ENCODE data around the gene NBAS.
"Not testable (repeated sequence)": the region's sequence is repeated elsewhere in the genome, so short reads cannot be mapped to it uniquely, and the experiment has no call there.

NBAS gene

DNA sequence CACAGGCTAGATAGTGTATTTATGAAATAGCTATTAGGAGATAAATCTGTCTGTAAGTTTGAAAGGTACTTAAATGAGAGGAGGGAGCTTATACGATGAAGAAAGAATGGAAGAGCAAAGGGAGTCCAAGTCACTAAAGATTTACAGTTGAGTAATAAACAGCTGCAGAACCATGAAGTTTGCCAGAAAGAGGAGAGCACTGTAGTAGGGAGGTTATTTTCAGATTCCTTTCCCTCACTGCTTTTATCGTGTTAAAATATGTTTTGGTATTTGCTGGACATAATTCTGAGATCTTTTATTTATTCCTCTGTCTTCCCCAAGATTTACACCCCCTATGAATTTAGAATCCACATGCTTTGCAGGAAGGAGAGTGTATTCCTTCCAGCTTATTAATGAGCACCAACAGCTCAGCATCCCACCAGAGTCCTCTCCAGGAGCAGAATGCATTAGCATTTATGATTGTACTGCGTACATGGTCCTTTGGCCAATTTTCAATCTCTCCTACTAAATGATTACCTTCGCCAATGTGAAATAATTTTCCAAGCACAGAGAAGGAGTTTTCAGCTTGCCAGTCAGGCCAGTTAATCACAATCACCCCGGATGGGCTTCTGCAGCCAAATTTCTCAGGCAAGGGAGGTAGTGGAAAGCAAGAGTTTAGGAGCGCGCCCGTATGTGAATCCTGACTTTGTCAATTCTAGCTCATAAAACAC is 297.0 kb downstream of the NBAS start:
- peak in 1 of 2 experiments; percentile 13 for DNase-seq (ENCODE audit: low read depth in 2 of 2)

GRCh38 chr2:15262792-15263191 is 298.3 kb downstream of the NBAS start:
- no peak for DNase-seq (ENCODE audit: low read depth in 2 of 2)

- DNase-seq (ENCODE audit: low read depth in 2 of 2) = no peak
Observed at GRCh38 chr2:15260835-15261234, 300.3 kb downstream of the NBAS start.

DNA sequence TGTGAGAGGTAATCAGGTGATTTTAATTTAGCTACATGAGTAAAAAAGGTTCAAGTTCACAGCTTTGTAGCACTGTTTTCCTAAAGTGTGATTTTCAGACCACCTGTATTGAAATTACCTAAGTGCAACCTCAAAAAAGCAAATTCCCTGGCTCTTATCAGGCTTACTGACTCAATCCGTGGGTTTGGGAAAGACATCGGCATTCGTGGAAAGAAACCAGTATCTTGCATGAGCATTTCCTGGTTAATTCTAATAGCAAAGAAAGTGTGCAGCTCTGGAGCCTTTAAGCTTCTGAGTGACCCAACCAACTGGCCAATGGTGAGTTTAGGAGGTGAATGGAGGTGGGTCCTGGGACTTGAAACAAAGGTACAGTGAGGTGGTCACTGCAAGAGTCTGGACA is 300.9 kb downstream of the NBAS start:
- no peak for DNase-seq (ENCODE audit: low read depth in 2 of 2)

DNA sequence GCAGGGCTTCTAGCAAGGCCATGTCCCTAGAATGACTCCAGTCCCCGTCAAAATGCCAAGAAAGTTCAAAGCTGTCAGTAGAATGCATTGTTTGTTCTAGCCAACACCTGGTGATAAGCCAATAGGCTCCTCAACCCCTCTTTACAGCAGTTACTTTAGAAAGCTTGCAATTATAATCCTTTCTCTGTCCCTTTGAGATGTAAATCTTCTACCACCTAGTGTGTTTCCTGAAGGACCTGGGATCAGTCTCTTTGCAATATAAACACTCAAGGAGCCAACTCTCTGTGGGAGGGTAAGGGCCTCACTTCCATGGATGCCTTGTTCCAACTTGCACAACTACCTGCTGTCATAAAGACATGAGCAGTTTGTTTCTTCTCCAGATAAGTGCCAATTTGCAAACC is 301.8 kb downstream of the NBAS start:
- DNase-seq (ENCODE audit: low read depth in 2 of 2) = no peak

DNA sequence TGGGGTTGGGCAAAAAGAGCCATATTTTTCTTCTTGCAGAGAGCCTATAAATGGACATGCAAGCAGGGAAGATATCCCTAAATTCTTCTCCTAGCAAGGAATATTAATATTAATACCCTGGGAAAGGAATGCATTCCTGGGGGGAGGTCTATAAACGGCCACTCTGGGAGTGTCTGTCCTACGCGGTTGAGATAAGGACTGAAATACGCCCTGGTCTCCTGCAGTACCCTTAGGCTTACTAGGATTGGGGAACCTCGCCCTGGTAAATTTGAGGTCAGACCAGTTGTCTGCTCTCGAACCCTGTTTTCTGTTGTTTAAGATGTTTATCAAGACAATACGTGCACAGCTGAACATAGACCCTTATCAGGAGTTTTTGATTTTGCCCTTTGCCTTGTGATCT is 302.7 kb downstream of the NBAS start:
- not testable (repeated sequence) for DNase-seq (ENCODE audit: low read depth in 2 of 2)

DNA sequence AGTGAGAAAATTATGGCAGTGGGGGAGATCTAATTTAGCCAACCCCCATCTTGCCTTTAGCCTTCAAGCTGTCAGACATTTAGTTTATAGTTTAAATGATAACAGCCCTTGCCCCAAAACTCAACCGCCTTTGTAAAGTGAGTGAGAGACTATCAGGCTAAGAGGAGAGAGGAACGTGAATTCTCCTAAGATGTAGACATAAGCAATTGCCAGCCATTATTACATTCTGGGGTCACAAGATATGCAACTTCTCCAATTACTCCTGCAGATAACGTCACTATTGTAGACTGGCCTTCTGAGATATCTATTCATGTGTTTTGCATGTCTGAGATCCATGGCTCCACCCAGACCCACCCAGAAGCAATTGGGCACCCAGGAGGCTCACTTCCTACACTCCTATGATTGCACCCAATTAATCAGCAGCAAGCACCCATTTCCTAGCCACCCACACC is 307.3 kb downstream of the NBAS start:
- no peak for DNase-seq (ENCODE audit: low read depth in 2 of 2)

- no peak for DNase-seq (ENCODE audit: low read depth in 2 of 2)
Observed at GRCh38 chr2:15253247-15253646, 307.9 kb downstream of the NBAS start.

DNA sequence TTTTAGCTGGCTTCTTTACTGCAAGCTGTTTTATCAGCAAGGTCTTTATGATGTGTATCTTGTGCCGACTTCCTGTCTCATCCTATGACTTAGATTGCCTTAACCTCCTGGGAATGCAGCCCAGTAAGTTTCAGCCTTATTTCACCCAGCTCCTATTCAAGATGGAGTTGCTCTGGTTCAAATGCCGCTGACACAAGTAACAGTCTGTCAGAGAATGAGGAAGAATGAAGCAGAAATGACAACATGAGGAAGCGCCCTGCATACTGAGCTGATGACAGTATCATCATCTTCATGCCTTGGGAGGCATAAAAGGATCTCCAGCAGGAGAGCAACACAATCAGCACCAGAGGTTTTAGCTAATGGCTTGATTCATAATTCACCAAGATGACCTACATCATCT is 309.4 kb downstream of the NBAS start:
- no peak for DNase-seq (ENCODE audit: low read depth in 2 of 2)

DNA sequence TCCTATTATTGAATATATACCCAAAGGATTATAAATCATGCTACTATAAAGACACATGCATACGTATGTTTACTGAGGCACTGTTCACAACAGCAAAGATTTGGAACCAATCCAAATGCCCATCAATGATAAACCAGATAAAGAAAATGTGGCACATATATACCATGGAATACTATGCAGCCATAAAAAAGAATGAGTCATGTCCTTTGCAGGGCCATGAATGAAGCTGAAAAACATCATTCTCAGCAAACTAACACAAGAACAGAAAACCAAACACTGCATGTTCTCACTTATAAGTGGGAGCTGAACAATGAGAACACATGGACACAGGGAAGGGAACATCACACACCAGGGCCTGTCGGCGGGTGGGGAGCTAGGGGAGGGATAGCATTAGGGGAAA is 310.2 kb downstream of the NBAS start:
- not testable (repeated sequence) for DNase-seq (ENCODE audit: low read depth in 2 of 2)

DNA sequence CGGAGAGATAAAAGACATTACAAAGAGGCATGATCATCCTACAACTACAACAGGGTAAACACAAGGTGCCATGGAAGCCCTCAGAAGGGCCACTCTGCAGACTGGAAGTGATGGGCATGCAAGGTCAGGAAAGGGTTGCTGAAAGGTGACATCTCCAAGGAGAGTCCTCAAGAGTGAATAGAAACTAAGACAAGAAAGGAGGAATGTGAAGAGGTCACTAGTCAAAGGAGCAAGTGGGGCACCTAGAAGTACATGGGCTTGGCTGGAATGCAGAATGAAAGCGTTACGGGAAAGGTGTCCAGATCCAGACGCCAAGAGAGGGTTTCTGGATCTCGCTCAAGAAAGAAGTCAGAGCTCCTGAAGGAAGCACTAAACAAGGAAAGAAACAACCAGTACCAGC is 314.3 kb downstream of the NBAS start:
- DNase-seq (ENCODE audit: low read depth in 2 of 2) = no peak

GRCh38 chr2:15243762-15244161 is 317.4 kb downstream of the NBAS start:
- no peak for DNase-seq (ENCODE audit: low read depth in 2 of 2)

- no peak for DNase-seq (ENCODE audit: low read depth in 2 of 2)
Observed at GRCh38 chr2:15242936-15243461, 318.1 kb downstream of the NBAS start.

DNA sequence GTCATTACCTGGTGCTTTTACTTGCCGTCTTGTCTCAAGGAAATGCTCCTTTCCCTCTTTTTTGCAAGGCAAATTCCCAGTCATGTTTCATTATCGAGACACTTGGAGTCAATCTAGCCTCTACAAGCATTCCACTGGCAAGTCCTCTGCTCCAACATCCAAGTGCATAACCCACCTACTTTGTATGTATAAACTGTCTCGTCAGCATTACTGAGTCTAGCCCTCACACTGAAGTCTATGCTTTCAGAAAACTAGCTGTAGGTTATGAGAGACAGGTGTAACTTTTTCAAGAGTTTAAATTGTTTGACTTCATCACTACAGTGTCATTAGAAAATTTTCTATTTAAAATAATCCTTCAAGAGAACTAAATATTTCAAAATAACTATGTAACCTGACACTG is 319.2 kb downstream of the NBAS start:
- DNase-seq (ENCODE audit: low read depth in 2 of 2) = no peak

DNA sequence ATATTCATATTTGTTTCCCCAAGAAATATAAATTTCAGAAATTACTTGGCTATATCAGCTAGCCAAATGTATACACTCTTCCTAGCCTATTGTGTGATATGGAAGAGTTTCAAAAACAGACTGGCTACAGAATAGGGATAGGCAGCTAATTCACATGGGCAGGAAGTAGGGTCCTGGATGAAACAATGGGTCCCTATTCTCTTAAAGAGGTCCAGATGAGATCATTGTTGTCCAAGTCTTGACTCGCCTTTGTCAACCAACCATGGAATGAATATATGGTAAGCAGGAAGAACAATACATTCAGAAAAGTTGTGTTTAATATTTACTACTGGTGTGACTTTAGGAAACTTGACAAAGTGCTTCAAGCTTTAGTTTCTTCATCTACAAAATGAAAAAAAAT is 319.9 kb downstream of the NBAS start:
- DNase-seq (ENCODE audit: low read depth in 2 of 2) = no peak

DNA sequence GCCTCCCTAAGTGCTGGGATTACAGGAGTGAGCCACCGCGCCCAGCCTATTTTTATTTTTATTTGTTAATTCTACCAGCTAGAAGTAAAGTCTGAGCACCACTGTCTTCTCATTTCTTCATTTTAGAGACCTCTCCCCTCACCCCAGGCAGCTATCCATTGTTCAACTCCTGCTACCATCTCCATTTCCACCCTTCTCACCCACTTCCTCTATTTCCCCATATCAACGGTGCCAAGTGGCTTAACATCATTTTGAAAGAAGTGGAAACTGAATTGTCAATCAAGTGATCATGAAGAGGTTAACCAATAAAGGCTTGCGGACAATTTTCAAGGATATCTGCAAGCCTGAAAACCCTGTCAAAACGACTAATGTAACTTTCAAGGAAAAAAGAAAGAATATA is 323.1 kb downstream of the NBAS start:
- DNase-seq (ENCODE audit: low read depth in 2 of 2) = no peak

DNA sequence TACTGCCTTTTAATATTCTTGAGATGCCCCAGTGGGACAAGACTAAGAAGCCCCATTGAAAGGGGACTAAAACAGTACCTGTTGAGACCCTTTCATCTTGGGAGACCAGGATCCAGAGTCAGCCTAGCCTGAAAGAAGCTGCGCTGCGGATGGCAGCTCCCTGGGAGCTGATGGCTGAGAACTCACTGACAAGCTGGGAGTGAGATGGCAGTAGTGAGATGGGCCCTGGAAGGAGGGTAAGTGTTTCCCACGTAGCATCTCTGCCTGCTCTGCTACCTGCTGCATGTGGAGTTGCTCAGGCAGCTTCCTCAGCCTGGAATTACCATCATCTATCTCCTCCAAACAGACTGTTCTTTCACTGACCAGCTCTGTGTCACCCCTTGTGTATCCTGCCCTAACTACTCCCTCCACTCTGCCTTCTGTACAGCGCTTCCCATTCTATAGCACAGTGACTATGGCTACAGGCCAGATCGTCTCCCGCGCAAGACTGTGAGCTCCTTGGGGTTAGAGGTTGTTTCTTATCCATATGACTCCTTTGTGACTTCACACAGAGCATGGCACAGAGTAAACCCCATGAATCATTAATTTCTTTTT is 330.4 kb downstream of the NBAS start:
- no peak for DNase-seq (ENCODE audit: low read depth in 2 of 2)

DNA sequence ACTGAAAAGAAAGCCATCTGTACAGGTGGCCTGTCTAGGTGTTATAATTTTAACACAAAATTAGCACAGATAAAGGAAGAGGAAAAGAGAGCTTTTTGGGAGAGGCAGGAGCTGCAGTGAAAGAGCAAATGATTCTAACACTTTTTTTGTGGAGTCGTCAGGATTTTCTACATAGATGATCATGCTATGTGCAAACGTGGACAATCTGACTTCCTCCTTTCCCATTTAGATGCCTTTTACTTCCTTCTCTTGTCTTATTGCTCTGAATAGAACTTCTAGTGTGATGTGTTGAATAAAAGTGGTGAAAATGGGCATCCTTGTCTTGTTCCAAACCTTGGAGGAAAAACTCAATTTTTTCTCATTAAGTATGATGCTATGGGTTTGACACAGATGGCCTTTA is 334.5 kb downstream of the NBAS start:
- DNase-seq (ENCODE audit: low read depth in 2 of 2) = no peak

DNA sequence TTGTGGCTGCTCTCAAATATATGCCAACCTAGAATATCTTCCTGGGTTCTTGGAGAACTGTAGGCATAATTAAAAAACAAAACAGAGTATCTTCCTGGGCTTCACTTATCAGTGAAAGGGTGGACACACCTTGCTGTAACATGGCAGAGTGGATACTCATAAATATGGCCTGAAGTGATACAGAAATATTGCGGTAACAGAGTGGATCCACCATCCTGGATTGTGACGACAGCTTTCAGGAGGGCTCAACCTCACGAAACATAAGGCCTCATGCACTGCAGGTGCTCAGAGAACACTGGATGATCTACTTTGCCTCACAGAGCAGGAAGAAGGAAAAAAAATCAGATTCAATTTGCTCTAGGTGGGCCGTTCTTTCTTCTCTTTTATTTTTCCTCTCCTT is 336.0 kb downstream of the NBAS start:
- no peak for DNase-seq (ENCODE audit: low read depth in 2 of 2)

GRCh38 chr2:15224641-15225040 is 336.5 kb downstream of the NBAS start:
- no peak for DNase-seq (ENCODE audit: low read depth in 2 of 2)

DNA sequence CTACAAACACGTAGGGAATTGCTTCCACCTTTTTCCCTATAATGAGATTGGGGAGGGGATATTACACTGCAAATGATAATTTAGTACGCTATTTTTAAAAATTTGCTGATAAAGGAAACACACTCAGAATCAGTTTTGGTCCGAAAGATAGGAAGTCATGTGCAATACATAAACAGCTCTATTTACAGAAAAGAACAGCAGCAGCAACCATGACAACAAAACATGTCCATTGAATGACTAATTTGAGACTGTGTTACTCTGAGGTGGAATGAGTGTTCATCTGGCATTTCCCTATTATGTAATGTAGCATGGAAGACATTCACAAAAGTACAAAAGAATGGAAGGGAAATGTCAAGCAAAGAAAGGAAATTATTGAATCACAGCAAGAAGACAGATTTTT is 337.2 kb downstream of the NBAS start:
- peak; percentile 39 to 42 for DNase-seq (ENCODE audit: low read depth in 2 of 2)

DNA sequence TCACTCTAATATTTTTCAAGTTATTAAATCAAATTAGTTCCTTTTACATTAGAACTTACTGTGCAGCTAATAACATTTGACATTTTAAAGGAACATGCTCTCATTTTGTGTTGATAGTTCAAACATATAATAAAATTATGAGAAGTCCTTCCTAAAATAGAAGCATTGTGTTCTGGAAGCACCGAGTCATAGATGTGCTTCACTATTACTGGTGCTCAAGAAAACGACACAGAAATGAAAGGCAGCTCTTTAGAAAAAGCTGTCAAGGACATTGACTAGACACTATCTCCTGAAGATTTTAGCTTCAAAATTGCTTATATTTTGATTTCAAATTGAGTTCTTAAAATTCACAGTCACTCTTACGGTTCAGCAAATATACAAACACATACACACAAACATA is 338.3 kb downstream of the NBAS start:
- no peak for DNase-seq (ENCODE audit: low read depth in 2 of 2)

- no peak for DNase-seq (ENCODE audit: low read depth in 2 of 2)
Observed at GRCh38 chr2:15220603-15221002, 340.5 kb downstream of the NBAS start.

Data from fibroblast of skin of left quadriceps (primary cell).